Measurements from ENCODE around the gene COP1.

- no peak for TF ChIP-seq CTCF (IDR thresholded peaks at IDR 0.05)
- TF ChIP-seq EZH2 (IDR thresholded peaks at IDR 0.05; ENCODE audit: borderline replicate concordance, insufficient read depth, low read depth, low read length, poor library complexity, severe bottlenecking) = no peak
Measured at GRCh38 chr1:176183618-176184017, 23.5 kb downstream of the COP1 start.
